ENCODE results near the gene CD80. TPM values are rescaled to one million over a fixed set of nuclear protein-coding genes. Genes with fewer than 3 reads are reported as not detected.

CD80 gene
- total and polyA plus RNA-seq, 10 of the 15 experiments (the other 5 are each of a cell fraction or from before 2014, with no cell fraction given), result 41.4 to 137 (median 58.1) TPM

DNA sequence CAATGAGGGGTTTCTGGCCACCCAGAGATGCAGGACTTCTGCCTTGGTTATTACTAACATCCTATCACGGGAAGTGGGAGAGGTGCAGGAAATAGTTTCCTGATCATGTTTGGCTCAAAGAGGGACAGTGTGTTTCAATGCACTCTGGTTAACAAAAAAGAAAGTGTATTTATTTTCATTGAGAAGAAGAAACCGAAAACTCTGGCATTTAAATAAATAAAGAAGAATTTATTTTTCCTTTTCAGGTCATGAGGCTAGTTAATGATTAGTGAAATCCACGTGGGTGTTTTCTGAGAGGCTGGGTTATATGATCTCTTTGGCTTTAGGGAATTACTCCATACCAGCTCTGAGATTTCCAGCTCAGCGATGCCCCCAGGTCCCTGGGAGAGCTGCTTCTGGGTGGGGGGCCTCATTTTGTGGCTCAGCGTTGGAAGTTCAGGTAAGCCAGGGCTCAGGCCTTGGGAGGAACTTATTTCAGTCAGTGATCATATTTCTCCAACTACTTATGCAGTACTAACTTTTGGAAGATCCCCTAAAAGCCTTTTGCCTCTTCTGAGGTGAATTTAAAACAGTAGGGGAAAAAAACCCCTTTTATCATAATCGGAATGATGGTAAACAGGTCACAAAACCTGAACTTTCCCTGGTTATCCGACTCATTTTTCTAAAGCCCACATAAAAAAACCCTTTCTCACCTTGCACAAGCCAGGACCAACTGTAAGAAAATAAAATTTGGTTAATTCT lies 38.3 kb upstream of the CD80 start, which contains the start of gene PLA1A (continued):
- TF ChIP-seq CBX5 (IDR thresholded peaks at IDR 0.05; ENCODE audit: low read depth) (0 out of 2 replicates have a peak, but pooled peaks have one; percentile 27), JUND (IDR thresholded peaks at IDR 0.05; ENCODE audit: low read depth, low read length) (no peak), ESRRA (IDR thresholded peaks at IDR 0.05; ENCODE audit: low read length) (no peak), ZNF207 (IDR thresholded peaks at IDR 0.05; ENCODE audit: borderline replicate concordance) (no peak; the same call in 1 of the 2 replicates), MXI1 (IDR thresholded peaks at IDR 0.05; ENCODE audit: low read depth, low read length) (peak; percentile 63; the same call in 1 of the 2 replicates), NR2C1 (IDR thresholded peaks at IDR 0.05) (no peak), MYB (IDR thresholded peaks at IDR 0.05; ENCODE audit: borderline replicate concordance, low read depth, low read length) (no peak), CHD4 (IDR thresholded peaks at IDR 0.05) (no peak), MTA2 (IDR thresholded peaks at IDR 0.05; ENCODE audit: low read depth) (0 out of 2 replicates have a peak, but pooled peaks have one; percentile 16), ASH2L (IDR thresholded peaks at IDR 0.05; ENCODE audit: borderline replicate concordance, low read depth) (no peak), ZNF24 (IDR thresholded peaks at IDR 0.05) (no peak), PAX5 (IDR thresholded peaks at IDR 0.05; ENCODE audit: borderline replicate concordance, low read depth, low read length) (no peak), TBL1XR1 (IDR thresholded peaks at IDR 0.05; ENCODE audit: low read depth, low read length) (0 out of 2 replicates have a peak, but pooled peaks have one; percentile 19)
- TF ChIP-seq, protein P1, sequence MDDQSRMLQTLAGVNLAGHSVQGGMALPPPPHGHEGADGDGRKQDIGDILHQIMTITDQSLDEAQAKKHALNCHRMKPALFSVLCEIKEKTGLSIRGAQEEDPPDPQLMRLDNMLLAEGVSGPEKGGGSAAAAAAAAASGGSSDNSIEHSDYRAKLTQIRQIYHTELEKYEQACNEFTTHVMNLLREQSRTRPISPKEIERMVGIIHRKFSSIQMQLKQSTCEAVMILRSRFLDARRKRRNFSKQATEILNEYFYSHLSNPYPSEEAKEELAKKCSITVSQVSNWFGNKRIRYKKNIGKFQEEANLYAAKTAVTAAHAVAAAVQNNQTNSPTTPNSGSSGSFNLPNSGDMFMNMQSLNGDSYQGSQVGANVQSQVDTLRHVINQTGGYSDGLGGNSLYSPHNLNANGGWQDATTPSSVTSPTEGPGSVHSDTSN (IDR thresholded peaks at IDR 0.05; ENCODE audit: insufficient replicate concordance, low read depth, low read length), result no peak
- TF ChIP-seq, protein P2, sequence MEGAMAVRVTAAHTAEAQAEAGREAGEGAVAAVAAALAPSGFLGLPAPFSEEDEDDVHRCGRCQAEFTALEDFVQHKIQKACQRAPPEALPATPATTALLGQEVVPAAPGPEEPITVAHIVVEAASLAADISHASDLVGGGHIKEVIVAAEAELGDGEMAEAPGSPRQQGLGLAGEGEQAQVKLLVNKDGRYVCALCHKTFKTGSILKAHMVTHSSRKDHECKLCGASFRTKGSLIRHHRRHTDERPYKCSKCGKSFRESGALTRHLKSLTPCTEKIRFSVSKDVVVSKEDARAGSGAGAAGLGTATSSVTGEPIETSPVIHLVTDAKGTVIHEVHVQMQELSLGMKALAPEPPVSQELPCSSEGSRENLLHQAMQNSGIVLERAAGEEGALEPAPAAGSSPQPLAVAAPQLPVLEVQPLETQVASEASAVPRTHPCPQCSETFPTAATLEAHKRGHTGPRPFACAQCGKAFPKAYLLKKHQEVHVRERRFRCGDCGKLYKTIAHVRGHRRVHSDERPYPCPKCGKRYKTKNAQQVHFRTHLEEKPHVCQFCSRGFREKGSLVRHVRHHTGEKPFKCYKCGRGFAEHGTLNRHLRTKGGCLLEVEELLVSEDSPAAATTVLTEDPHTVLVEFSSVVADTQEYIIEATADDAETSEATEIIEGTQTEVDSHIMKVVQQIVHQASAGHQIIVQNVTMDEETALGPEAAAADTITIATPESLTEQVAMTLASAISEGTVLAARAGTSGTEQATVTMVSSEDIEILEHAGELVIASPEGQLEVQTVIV (IDR thresholded peaks at IDR 0.05; ENCODE audit: borderline replicate concordance, partially characterized antibody), result no peak
- TF ChIP-seq, protein P3, sequence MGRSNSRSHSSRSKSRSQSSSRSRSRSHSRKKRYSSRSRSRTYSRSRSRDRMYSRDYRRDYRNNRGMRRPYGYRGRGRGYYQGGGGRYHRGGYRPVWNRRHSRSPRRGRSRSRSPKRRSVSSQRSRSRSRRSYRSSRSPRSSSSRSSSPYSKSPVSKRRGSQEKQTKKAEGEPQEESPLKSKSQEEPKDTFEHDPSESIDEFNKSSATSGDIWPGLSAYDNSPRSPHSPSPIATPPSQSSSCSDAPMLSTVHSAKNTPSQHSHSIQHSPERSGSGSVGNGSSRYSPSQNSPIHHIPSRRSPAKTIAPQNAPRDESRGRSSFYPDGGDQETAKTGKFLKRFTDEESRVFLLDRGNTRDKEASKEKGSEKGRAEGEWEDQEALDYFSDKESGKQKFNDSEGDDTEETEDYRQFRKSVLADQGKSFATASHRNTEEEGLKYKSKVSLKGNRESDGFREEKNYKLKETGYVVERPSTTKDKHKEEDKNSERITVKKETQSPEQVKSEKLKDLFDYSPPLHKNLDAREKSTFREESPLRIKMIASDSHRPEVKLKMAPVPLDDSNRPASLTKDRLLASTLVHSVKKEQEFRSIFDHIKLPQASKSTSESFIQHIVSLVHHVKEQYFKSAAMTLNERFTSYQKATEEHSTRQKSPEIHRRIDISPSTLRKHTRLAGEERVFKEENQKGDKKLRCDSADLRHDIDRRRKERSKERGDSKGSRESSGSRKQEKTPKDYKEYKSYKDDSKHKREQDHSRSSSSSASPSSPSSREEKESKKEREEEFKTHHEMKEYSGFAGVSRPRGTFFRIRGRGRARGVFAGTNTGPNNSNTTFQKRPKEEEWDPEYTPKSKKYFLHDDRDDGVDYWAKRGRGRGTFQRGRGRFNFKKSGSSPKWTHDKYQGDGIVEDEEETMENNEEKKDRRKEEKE (IDR thresholded peaks at IDR 0.05), result no peak
- TF ChIP-seq, protein P4, sequence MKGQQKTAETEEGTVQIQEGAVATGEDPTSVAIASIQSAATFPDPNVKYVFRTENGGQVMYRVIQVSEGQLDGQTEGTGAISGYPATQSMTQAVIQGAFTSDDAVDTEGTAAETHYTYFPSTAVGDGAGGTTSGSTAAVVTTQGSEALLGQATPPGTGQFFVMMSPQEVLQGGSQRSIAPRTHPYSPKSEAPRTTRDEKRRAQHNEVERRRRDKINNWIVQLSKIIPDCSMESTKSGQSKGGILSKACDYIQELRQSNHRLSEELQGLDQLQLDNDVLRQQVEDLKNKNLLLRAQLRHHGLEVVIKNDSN (IDR thresholded peaks at IDR 0.05; ENCODE audit: borderline replicate concordance, extremely low read length, insufficient read depth, low read depth, low read length), result no peak
- TF ChIP-seq, protein P5, sequence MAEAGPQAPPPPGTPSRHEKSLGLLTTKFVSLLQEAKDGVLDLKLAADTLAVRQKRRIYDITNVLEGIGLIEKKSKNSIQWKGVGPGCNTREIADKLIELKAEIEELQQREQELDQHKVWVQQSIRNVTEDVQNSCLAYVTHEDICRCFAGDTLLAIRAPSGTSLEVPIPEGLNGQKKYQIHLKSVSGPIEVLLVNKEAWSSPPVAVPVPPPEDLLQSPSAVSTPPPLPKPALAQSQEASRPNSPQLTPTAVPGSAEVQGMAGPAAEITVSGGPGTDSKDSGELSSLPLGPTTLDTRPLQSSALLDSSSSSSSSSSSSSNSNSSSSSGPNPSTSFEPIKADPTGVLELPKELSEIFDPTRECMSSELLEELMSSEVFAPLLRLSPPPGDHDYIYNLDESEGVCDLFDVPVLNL (IDR thresholded peaks at IDR 0.05; ENCODE audit: low read depth, low read length), result no peak
- TF ChIP-seq, protein P6, sequence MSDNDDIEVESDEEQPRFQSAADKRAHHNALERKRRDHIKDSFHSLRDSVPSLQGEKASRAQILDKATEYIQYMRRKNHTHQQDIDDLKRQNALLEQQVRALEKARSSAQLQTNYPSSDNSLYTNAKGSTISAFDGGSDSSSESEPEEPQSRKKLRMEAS (IDR thresholded peaks at IDR 0.05; ENCODE audit: low read depth, low read length), result no peak
